Thoracic aorta (tissue), 2 donors: ENCODE data around the gene ATP6V0D1. TPM values are rescaled to one million over a fixed set of nuclear protein-coding genes. Genes with fewer than 3 reads are reported as not detected.
A peak's percentile ranks its signal among the peaks of the same experiment; 100 is the strongest.

Experiments
- ATAC-seq: fragments of 150-250 bp; one replicate; pipeline ENCODE4 v1.8.0; 2017; ENCODE audit warnings: low read depth; ENCODE audit not compliant: insufficient number of reproducible peaks, low FRiP score
- DNase-seq: peaks from one replicate; pipeline ENCODE4 v3.0.0-alpha.2; 2020; ENCODE audit warnings: low spot score
- H3K27ac ChIP-seq, 2 donors: fragments of 200-600 bp; sonication (generic); 1 replicate in 1 of 2; 2 replicates in 1 of 2; pipeline ENCODE4 v1.5.1; 2016; ENCODE audit warnings: mild to moderate bottlenecking in 2 of 2, moderate library complexity in 2 of 2
- H3K27me3 ChIP-seq: fragments of 200-600 bp; sonication (generic); replicated peaks from 2 replicates; pipeline ENCODE4 v1.6.0; 2016; ENCODE audit warnings: mild to moderate bottlenecking; ENCODE audit not compliant: insufficient read depth
- H3K36me3 ChIP-seq: fragments of 200-600 bp; sonication (generic); one replicate; pipeline ENCODE4 v1.5.1; 2016
- H3K4me1 ChIP-seq, 2 donors: fragments of 200-600 bp; sonication (generic); 1 replicate in 1 of 2; 2 replicates in 1 of 2; pipeline versions ENCODE4 v1.5.1 to v1.6.0; 2016; ENCODE audit warnings: low read depth in 2 of 2, mild to moderate bottlenecking in 1 of 2; ENCODE audit not compliant: control insufficient read depth in 1 of 2
- H3K4me3 ChIP-seq: fragments of 200-600 bp; sonication (generic); 2 replicates; pipeline ENCODE4 v1.5.1; 2016; ENCODE audit warnings: mild to moderate bottlenecking
- H3K9me3 ChIP-seq: fragments of 200-600 bp; sonication (generic); 2 replicates; pipeline ENCODE4 v1.5.1; 2016
- CTCF ChIP-seq: fragments of 200-600 bp; sonication (generic); IDR thresholded peaks from one replicate; pipeline ENCODE4 v1.5.1; 2019; ENCODE audit warnings: antibody characterized with exemption
- total RNA-seq, 2 donors: library from RNA; depleted of rRNA; stranded (reverse); fragments of >200 nt; gene quantifications; one replicate each; pipeline versions ENCODE4 v1.1.0 to v1.2.3, GENCODE V29; 2016

ATP6V0D1 gene
- total RNA-seq, 2 donors from 2014 or later, result 68.6 to 72.7 TPM

- no peak for DNase-seq
- Histone ChIP-seq H3K4me1 (peaks cover 0 to 14% of the 10 kb centered on the region in 2 donors), H3K36me3 (no peaks in the 10 kb centered on the region), H3K27ac (no peak overlapping the region), H3K4me3 (peak overlapping the region; percentile 66), H3K27me3 (no peaks in the 10 kb centered on the region), H3K9me3 (no peaks in the 10 kb centered on the region)
- no peak for TF ChIP-seq CTCF
- ATAC-seq, result no peak
Measured at GRCh38 chr16:67429799-67430503, 51.0 kb downstream of the ATP6V0D1 start.

GRCh38 chr16:67429053-67429798, 51.7 kb downstream of the ATP6V0D1 start:
- H3K4me3 ChIP-seq, result no peak overlapping the region
- H3K9me3 ChIP-seq, result no peaks in the 10 kb centered on the region
- H3K4me1 ChIP-seq, result peaks cover 0 to 14% of the 10 kb centered on the region in 2 donors
- no peak for TF ChIP-seq CTCF
- DNase-seq, result no peak
- no peak for ATAC-seq
- H3K27ac ChIP-seq, result no peak overlapping the region
- no peaks in the 10 kb centered on the region for H3K27me3 ChIP-seq
- no peaks in the 10 kb centered on the region for H3K36me3 ChIP-seq

GRCh38 chr16:67428146-67428731, 52.7 kb downstream of the ATP6V0D1 start:
- Histone ChIP-seq H3K4me1 (peaks cover 0 to 14% of the 10 kb centered on the region in 2 donors), H3K27ac (no peak overlapping the region), H3K4me3 (no peak overlapping the region), H3K27me3 (no peaks in the 10 kb centered on the region), H3K36me3 (no peaks in the 10 kb centered on the region), H3K9me3 (no peaks in the 10 kb centered on the region)
- TF ChIP-seq CTCF, result peak; percentile 67
- DNase-seq (no peak), ATAC-seq (no peak)

- Histone ChIP-seq H3K4me3 (no peak overlapping the region), H3K27me3 (no peaks in the 10 kb centered on the region), H3K4me1 (peaks cover 0 to 14% of the 10 kb centered on the region in 2 donors), H3K27ac (no peak overlapping the region), H3K9me3 (no peaks in the 10 kb centered on the region), H3K36me3 (no peaks in the 10 kb centered on the region)
- no peak for ATAC-seq
- DNase-seq, result no peak
- TF ChIP-seq CTCF, result no peak
Measured at GRCh38 chr16:67426950-67427349, 54.0 kb downstream of the ATP6V0D1 start.

- H3K27me3 ChIP-seq, result no peaks in the 10 kb centered on the region
Measured at GRCh38 chr16:67426022-67426421, 54.9 kb downstream of the ATP6V0D1 start.

More at GRCh38 chr16:67426022-67426421, 54.9 kb downstream of the ATP6V0D1 start:
- DNase-seq (no peak), ATAC-seq (no peak)
- Histone ChIP-seq H3K27ac (no peak overlapping the region), H3K4me3 (no peak overlapping the region), H3K4me1 (peaks cover 0 to 7% of the 10 kb centered on the region in 2 donors), H3K36me3 (no peaks in the 10 kb centered on the region), H3K9me3 (no peaks in the 10 kb centered on the region)
- TF ChIP-seq CTCF, result no peak
